ENCODE results near the gene SGSM2.

- no peak for TF ChIP-seq CTCF (IDR thresholded peaks at IDR 0.05)
- TF ChIP-seq POLR2A (IDR thresholded peaks at IDR 0.05), result no peak
Measured at GRCh38 chr17:2377659-2378058, 40.4 kb downstream of the SGSM2 start.

All from body of pancreas (tissue), 4 donors.